Uterus (tissue), 2 donors: ENCODE results near the gene SEC24D.

Experiments
- POLR2A ChIP-seq, 2 donors: fragments of 450-650 bp; IDR thresholded peaks; one replicate each; pipeline ENCODE4 v1.6.1; 2016; ENCODE audit warnings: antibody characterized with exemption in 2 of 2, mild to moderate bottlenecking in 1 of 2, moderate library complexity in 1 of 2
- TF ChIP-seq, protein P1 (sequence below), 4 experiments: fragments of 200-600 bp in 2 of 4; fragments of 450-650 bp in 2 of 4; sonication (generic) in 2 of 4; IDR thresholded peaks; one replicate each; pipeline ENCODE4 v1.5.1; 2016 to 2019; ENCODE audit warnings: antibody characterized with exemption in 4 of 4, mild to moderate bottlenecking in 2 of 4, moderate library complexity in 1 of 4

DNA sequence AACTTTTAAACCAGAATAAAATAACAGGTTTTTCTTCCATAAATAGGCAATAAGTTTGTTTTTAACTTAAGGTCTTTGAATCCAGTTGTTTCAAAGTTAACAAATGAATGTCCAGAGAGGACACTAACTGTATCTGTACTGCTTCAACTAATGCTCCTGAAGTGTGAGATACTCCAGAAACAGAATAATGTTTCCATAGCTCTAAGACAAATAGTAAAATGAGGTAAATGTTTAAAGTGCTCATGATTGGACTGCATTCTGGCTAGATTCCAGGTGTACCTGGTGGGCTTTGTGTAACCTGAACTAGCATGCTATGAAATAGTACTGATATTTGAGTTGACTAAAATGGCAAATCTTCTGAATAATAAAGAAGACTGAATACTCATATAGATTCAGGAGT is 99.0 kb downstream of the SEC24D start:
- TF ChIP-seq, protein P1, sequence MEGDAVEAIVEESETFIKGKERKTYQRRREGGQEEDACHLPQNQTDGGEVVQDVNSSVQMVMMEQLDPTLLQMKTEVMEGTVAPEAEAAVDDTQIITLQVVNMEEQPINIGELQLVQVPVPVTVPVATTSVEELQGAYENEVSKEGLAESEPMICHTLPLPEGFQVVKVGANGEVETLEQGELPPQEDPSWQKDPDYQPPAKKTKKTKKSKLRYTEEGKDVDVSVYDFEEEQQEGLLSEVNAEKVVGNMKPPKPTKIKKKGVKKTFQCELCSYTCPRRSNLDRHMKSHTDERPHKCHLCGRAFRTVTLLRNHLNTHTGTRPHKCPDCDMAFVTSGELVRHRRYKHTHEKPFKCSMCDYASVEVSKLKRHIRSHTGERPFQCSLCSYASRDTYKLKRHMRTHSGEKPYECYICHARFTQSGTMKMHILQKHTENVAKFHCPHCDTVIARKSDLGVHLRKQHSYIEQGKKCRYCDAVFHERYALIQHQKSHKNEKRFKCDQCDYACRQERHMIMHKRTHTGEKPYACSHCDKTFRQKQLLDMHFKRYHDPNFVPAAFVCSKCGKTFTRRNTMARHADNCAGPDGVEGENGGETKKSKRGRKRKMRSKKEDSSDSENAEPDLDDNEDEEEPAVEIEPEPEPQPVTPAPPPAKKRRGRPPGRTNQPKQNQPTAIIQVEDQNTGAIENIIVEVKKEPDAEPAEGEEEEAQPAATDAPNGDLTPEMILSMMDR (IDR thresholded peaks at IDR 0.05) = no peak
- TF ChIP-seq POLR2A (IDR thresholded peaks at IDR 0.05) = no peak
